OCI-LY3 (cell line): ENCODE results near the gene GABRB3.

Source experiments
- H2AFZ ChIP-seq: fragments of 200-600, 300-600 bp; shearing (Covaris generic); 2 replicates; pipeline ENCODE4 v1.6.0; 2014; ENCODE audit warnings: antibody characterized with exemption, low read depth, low read length
- H3K27ac ChIP-seq: fragments of 200-600, 300-600 bp; sonication (generic); 2 replicates; pipeline ENCODE4 v1.5.1; 2014; ENCODE audit warnings: mild to moderate bottlenecking, low read length, moderate library complexity, mixed read lengths
- H3K27me3 ChIP-seq: fragments of 200-600, 300-600 bp; sonication (generic); 2 replicates; pipeline ENCODE4 v1.6.1; 2014; ENCODE audit warnings: low read depth, low read length, mixed read lengths
- H3K36me3 ChIP-seq: fragments of 200-600, 300-600 bp; sonication (generic); replicated peaks from 2 replicates; pipeline ENCODE3; 2014; ENCODE audit warnings: low read depth, low read length, mixed read lengths
- H3K4me1 ChIP-seq: fragments of 300-600, 200-600 bp; sonication (generic); 2 replicates; pipeline ENCODE4 v1.6.1; 2014; ENCODE audit warnings: low read length, mixed read lengths
- H3K4me2 ChIP-seq: fragments of 200-600, 300-600 bp; sonication (generic); 2 replicates; pipeline ENCODE4 v1.6.1; 2014; ENCODE audit warnings: low read length, mixed read lengths
- H3K4me3 ChIP-seq: fragments of 300-600, 200-600 bp; sonication (generic); 2 replicates; pipeline ENCODE4 v1.5.1; 2014; ENCODE audit warnings: antibody characterized with exemption, mild to moderate bottlenecking, low read length, moderate library complexity
- H3K79me2 ChIP-seq: fragments of 300-600, 200-600 bp; shearing (Covaris generic); 2 replicates; pipeline ENCODE4 v1.6.1; 2014; ENCODE audit warnings: mild to moderate bottlenecking, low read length, mixed read lengths
- H3K9ac ChIP-seq: fragments of 300-600, 200-600 bp; shearing (Covaris generic); 2 replicates; pipeline ENCODE4 v1.6.0; 2014; ENCODE audit warnings: mild to moderate bottlenecking, low read length, moderate library complexity
- H3K9me3 ChIP-seq: fragments of 200-600, 300-600 bp; shearing (Covaris generic); 2 replicates; pipeline ENCODE4 v1.6.1; 2014; ENCODE audit warnings: low read length, mixed read lengths; ENCODE audit not compliant: insufficient read depth
- H4K20me1 ChIP-seq: fragments of 200-600, 300-600 bp; sonication (generic); 2 replicates; pipeline ENCODE4 v1.6.1; 2016; ENCODE audit warnings: low read length, mixed read lengths; ENCODE audit not compliant: insufficient read depth
- CTCF ChIP-seq: fragments of 200-600, 300-600 bp; sonication (generic); IDR thresholded peaks from 2 replicates; pipeline ENCODE4 v1.5.1; 2014; ENCODE audit warnings: antibody characterized with exemption, low read length, low read depth
- EZH2phosphoT487 ChIP-seq: fragments of 200-600 bp; shearing (Covaris generic); IDR thresholded peaks from 2 replicates; pipeline ENCODE4 v1.6.1; 2018; ENCODE audit warnings: antibody characterized with exemption, mixed run types, low read depth

GABRB3 gene

GRCh38 chr15:26504009-26504408 is 268.9 kb downstream of the GABRB3 start:
- H3K36me3 ChIP-seq, result no peaks in the 10 kb centered on the region
- no peaks in the 10 kb centered on the region for H3K27me3 ChIP-seq
- no peak overlapping the region for H2AFZ ChIP-seq
- H3K9ac ChIP-seq, result no peak overlapping the region
- H3K9me3 ChIP-seq, result no peaks in the 10 kb centered on the region
- no peak overlapping the region for H3K4me2 ChIP-seq
- no peak overlapping the region for H3K4me3 ChIP-seq
- no peak overlapping the region for H3K27ac ChIP-seq
- H4K20me1 ChIP-seq, result no peaks in the 10 kb centered on the region
- TF ChIP-seq CTCF, result no peak
- TF ChIP-seq EZH2phosphoT487, result no peak
- no peaks in the 10 kb centered on the region for H3K79me2 ChIP-seq
- no peaks in the 10 kb centered on the region for H3K4me1 ChIP-seq
